ENCODE measurements around the gene PNRC1.

DNA sequence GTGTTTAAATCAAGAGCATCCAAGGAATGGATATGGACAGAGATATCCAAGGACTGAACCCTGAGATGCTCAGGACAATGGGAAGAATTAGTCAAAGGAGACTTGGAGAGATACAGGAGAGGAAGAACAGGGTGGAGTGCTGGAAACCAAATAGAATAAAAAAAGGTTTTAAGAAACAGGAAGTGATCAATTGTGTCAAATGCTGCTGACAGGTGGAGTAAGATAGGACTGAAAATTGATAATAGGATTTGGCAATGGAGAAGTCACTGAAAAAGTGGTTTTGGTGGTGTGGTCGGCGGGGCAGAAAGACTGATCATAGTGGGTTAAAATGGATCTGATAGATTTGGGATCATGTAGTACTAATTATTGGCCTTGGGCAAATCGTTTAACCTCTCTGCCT lies 37.9 kb upstream of the PNRC1 start:
- TF ChIP-seq CTCF (IDR thresholded peaks at IDR 0.05; ENCODE audit: low read depth, low read length): no peak
- TF ChIP-seq EZH2phosphoT487 (IDR thresholded peaks at IDR 0.05; ENCODE audit: low read depth): no peak

All from OCI-LY3 (cell line).